Endothelial cell of umbilical vein (primary cell): ENCODE measurements around the gene GBF1. TPM values are rescaled to one million over a fixed set of nuclear protein-coding genes. Genes with fewer than 3 reads are reported as not detected.

Source experiments
- BruUV-seq: library from RNA; stranded (reverse); fragments of 400-500 nt; replicated peaks from 2 replicates; lab custom pipeline; 2021; lab: Mats Ljungman, UMichigan
- CTCF ChIA-PET: fragments of 300-600, 350-600 bp; sonication (Branson Sonifier 250); formaldehyde crosslinking; loops from one replicate; lab custom pipeline; 2021; ENCODE audit warnings: antibody characterized with exemption, inconsistent platforms; lab: Charles Lee
- POLR2A ChIA-PET: fragments of 300-600, 350-600 bp; sonication (Branson Sonifier 250); formaldehyde crosslinking; loops from one replicate; lab custom pipeline; 2021; ENCODE audit warnings: antibody characterized with exemption, inconsistent platforms; lab: Charles Lee
- DNase-seq: peaks from one replicate; pipeline ENCODE4 v3.0.0-alpha.2; 2011; ENCODE audit warnings: low read depth, low spot score
- FAIRE-seq: peaks from 2 replicates; lab custom pipeline; 2011; peaks lifted over from hg19 to GRCh38; lab: Jason Lieb, UNC
- H2AFZ ChIP-seq: 2 replicates; pipeline ENCODE4 v1.6.0; 2012; ENCODE audit warnings: low read depth, low read length, control low read depth, inconsistent platforms
- H3K27ac ChIP-seq: 2 replicates; pipeline ENCODE4 v1.5.1; 2011; ENCODE audit warnings: low read depth, mild to moderate bottlenecking, control low read depth, low read length, moderate library complexity; ENCODE audit not compliant: insufficient read depth
- H3K27me3 ChIP-seq, 2 experiments: 2 replicates each; pipeline versions ENCODE4 v1.6.0 to v1.6.1; 2011; ENCODE audit warnings: low read length in 2 of 2, mixed read lengths in 1 of 2; ENCODE audit not compliant: control insufficient read depth in 2 of 2, insufficient read depth in 2 of 2
- H3K36me3 ChIP-seq, 2 experiments: 2 replicates in 1 of 2; 3 replicates in 1 of 2; pipeline ENCODE4 v1.5.1; 2011; ENCODE audit warnings: low read length in 2 of 2, mild to moderate bottlenecking in 1 of 2, moderate library complexity in 1 of 2; ENCODE audit not compliant: control insufficient read depth in 2 of 2, insufficient read depth in 2 of 2; ENCODE audit errors: extremely low read depth in 1 of 2
- H3K4me1 ChIP-seq: 3 replicates; pipeline ENCODE4 v1.5.1; 2011; ENCODE audit warnings: mild to moderate bottlenecking, low read length; ENCODE audit not compliant: control insufficient read depth, insufficient read depth; ENCODE audit errors: extremely low read depth
- H3K4me2 ChIP-seq: 2 replicates; pipeline ENCODE4 v1.6.1; 2011; ENCODE audit warnings: low read length, control low read depth, mixed read lengths; ENCODE audit not compliant: insufficient read depth
- H3K4me3 ChIP-seq, 3 experiments: fragments of 200-600 bp in 1 of 3; sonication (generic), shearing (Covaris generic) in 1 of 3; replicated peaks in 1 of 3; 2 replicates each; pipeline ENCODE4 v1.5.1; 2011 to 2016; ENCODE audit warnings: control low read depth in 3 of 3, low read length in 3 of 3, mild to moderate bottlenecking in 2 of 3, inconsistent platforms in 1 of 3, low read depth in 1 of 3, moderate library complexity in 1 of 3; ENCODE audit not compliant: insufficient read depth in 1 of 3
- H3K79me2 ChIP-seq: 2 replicates; pipeline ENCODE4 v1.6.0; 2012; ENCODE audit warnings: low read length, inconsistent platforms; ENCODE audit not compliant: control insufficient read depth, insufficient read depth
- H3K9ac ChIP-seq: replicated peaks from 2 replicates; pipeline ENCODE3; 2011; ENCODE audit warnings: low read length, control low read depth; ENCODE audit not compliant: insufficient read depth; ENCODE audit errors: extremely low read depth
- H3K9me1 ChIP-seq: replicated peaks from 3 replicates; pipeline ENCODE4 v1.6.0; 2011; ENCODE audit warnings: mild to moderate bottlenecking, low read length; ENCODE audit not compliant: control insufficient read depth, insufficient read depth; ENCODE audit errors: extremely low read depth
- H3K9me3 ChIP-seq: replicated peaks from 2 replicates; pipeline ENCODE4 v1.5.1; 2012; ENCODE audit warnings: low read length, inconsistent platforms; ENCODE audit not compliant: control insufficient read depth, insufficient read depth
- H4K20me1 ChIP-seq: replicated peaks from 2 replicates; pipeline ENCODE3; 2011; ENCODE audit warnings: mild to moderate bottlenecking, low read length; ENCODE audit not compliant: control insufficient read depth, insufficient read depth; ENCODE audit errors: extremely low read depth
- EZH2 ChIP-seq: IDR thresholded peaks from 2 replicates; pipeline ENCODE4 v1.6.1; 2012; ENCODE audit warnings: borderline replicate concordance, low read depth, mild to moderate bottlenecking, moderate library complexity, low read length, inconsistent platforms; ENCODE audit not compliant: severe bottlenecking
- GATA2 ChIP-seq: IDR thresholded peaks from 2 replicates; pipeline ENCODE4 v1.7.0; 2011; ENCODE audit warnings: low read depth, mild to moderate bottlenecking, moderate library complexity, mixed read lengths, low read length; ENCODE audit not compliant: insufficient read length, insufficient read depth
- MYC ChIP-seq: IDR thresholded peaks from one replicate; pipeline ENCODE4 v1.6.1; 2011; ENCODE audit warnings: mild to moderate bottlenecking, low read depth, low read length
- dilution Hi-C: fragments of 300-500 bp; cut with MboI; formaldehyde crosslinking; loops from one replicate; pipeline ENCODE4 v1.15.0; 2019; ENCODE audit warnings: low sequenced_read_pairs; ENCODE audit not compliant: extremely low pct_ligation_motif_present
- intact Hi-C: fragments of 100-400 bp; cut with micrococcal nuclease; formaldehyde crosslinking; loops from one replicate; pipeline ENCODE4 v1.10.0; 2022
- polyA plus RNA-seq, 4 experiments: library from polyadenylated mRNA; depleted of rRNA in 3 of 4; stranded (reverse) in 3 of 4; unstranded in 1 of 4; fragments of >200 nt; gene quantifications; 2 replicates each; pipeline versions ENCODE4 v1.2.1 to v1.2.3, GENCODE V29; 2011 to 2012; ENCODE audit warnings: missing spikeins in 1 of 4
- total RNA-seq: library from RNA; stranded (reverse); gene quantifications from 2 replicates; pipeline ENCODE4 v1.2.3, GENCODE V29; 2021

Gene GBF1
- total and polyA plus RNA-seq, 2 donors (not counting 3 experiments of a cell fraction or from before 2014, with no cell fraction given) = 26.0 to 49.7 TPM

DNA sequence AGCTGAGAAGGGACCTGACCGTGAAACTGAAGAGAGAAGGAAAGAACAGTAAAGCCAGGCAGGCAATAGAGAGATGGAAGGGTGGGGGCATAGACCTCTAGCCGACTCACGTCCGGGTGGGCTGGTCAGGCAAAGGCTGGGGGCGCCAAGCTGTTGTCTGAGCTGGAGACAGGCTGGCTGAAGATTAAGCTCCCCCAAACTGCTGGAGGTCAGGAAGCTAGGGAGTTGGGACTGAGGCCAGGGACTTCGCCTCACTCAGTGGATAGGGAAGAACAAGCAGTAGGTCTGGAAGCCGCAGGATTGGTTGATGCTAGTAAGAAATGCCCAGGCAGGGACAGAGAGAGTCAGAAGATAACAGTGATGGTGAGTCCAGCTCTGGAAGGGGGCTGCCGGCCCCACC lies 9.3 kb upstream of the GBF1 start:
- intact Hi-C loops (no loop called here), dilution Hi-C loops (loop anchor here (25.0 kb wide), 1 partner anchor 126 kb away; no protein-coding TSS in a partner anchor)
- Histone ChIP-seq H3K4me2 (no peak overlapping the region), H3K9me3 (no peaks in the 10 kb centered on the region), H2AFZ (no peak overlapping the region), H3K4me1 (peaks cover 5% of the 10 kb centered on the region), H3K36me3 (no peaks in the 10 kb centered on the region), H3K27ac (no peak overlapping the region), H3K79me2 (no peaks in the 10 kb centered on the region), H4K20me1 (no peaks in the 10 kb centered on the region), H3K27me3 (peaks cover 59 to 61% of the 10 kb centered on the region in 2 experiments), H3K4me3 (no peak overlapping the region), H3K9me1 (no peaks in the 10 kb centered on the region), H3K9ac (no peak overlapping the region)
- DNase-seq (no peak), FAIRE-seq (no peak)
- ChIA-PET POLR2A (interaction anchor here (0.5 kb wide), 1 partner anchor 168 kb away, joined by 4 read pairs; no protein-coding TSS in a partner anchor), CTCF (interaction anchor here (1.5 to 17.3 kb wide), 5 partner anchors 14 to 168 kb away, joined by 3 to 1402 read pairs (median 6); no protein-coding TSS in a partner anchor)
- no peak for TF ChIP-seq GATA2
- BruUV-seq = no TSS peak

DNA sequence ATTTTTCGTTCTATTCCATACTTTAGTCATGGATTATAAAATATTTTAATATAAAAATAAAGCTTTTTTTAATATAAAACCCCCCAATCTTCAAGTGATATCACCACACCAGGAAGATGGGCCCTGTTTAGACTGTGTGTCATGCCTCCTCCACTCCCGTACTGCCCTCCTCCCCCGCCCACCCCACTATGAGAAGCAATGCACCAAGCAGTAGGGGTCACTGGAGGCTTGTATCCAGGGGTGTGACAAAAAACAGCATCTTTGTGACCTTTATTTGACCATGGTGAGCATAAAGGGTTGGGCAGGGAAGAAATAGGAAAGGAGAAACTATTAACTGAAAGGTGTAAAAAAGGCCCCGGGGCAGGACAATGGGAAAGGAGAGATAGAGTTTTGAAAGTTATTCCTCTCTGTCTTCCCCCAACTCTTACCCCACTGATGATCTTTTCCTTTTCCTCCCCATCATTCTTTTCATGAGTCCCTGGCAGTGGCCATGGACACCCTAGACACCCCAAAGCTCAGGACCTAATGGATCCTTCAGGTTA lies 7.5 kb upstream of the GBF1 start:
- DNase-seq (no peak), FAIRE-seq (no peak)
- Histone ChIP-seq H3K79me2 (no peaks in the 10 kb centered on the region), H3K4me2 (no peak overlapping the region), H3K9ac (no peak overlapping the region), H2AFZ (no peak overlapping the region), H3K4me3 (no peak overlapping the region), H3K27me3 (peaks cover 51 to 59% of the 10 kb centered on the region in 2 experiments), H3K27ac (no peak overlapping the region), H4K20me1 (no peaks in the 10 kb centered on the region), H3K4me1 (peaks cover 13% of the 10 kb centered on the region), H3K9me3 (no peaks in the 10 kb centered on the region), H3K36me3 (no peaks in the 10 kb centered on the region), H3K9me1 (no peaks in the 10 kb centered on the region)
- ChIA-PET CTCF (interaction anchor here (1.0 to 17.3 kb wide), 4 partner anchors 8 to 197 kb away, joined by 3 to 1402 read pairs (median 3); no protein-coding TSS in a partner anchor), POLR2A (no interaction called here)
- dilution Hi-C loops = loop anchor here (25.0 kb wide), 1 partner anchor 125 kb away; no protein-coding TSS in a partner anchor
- no peak for TF ChIP-seq MYC
- peak; percentile 41 for TF ChIP-seq EZH2
- intact Hi-C loops = no loop called here
- BruUV-seq = no TSS peak
